GM21737 (cell line): ENCODE results near the gene KCNJ1.

Experiments
- ATAC-seq: cut with Tn5 transposase; IDR thresholded peaks from one replicate; pipeline ENCODE4 v1.9.1; 2021; ENCODE audit warnings: mild to moderate bottlenecking, moderate library complexity; ENCODE audit not compliant: unreplicated experiment

The KCNJ1 gene

GRCh38 chr11:128853559-128853958 is 13.5 kb downstream of the KCNJ1 start:
- no peak for ATAC-seq

GRCh38 chr11:128852327-128853023 is 14.6 kb downstream of the KCNJ1 start:
- ATAC-seq, result no peak

GRCh38 chr11:128848815-128849455 is 18.2 kb downstream of the KCNJ1 start:
- ATAC-seq, result peak; percentile 81

- ATAC-seq, result no peak
Measured at GRCh38 chr11:128846985-128847384, 20.1 kb downstream of the KCNJ1 start.

GRCh38 chr11:128845334-128845780 is 21.7 kb downstream of the KCNJ1 start:
- no peak for ATAC-seq

GRCh38 chr11:128843198-128843785 is 23.8 kb downstream of the KCNJ1 start:
- no peak for ATAC-seq

GRCh38 chr11:128841461-128842072 is 25.5 kb downstream of the KCNJ1 start:
- ATAC-seq, result peak; percentile 48

- ATAC-seq, result no peak
Measured at GRCh38 chr11:128840783-128841182, 26.3 kb downstream of the KCNJ1 start.

- no peak for ATAC-seq
Measured at GRCh38 chr11:128840137-128840536, 27.0 kb downstream of the KCNJ1 start.

GRCh38 chr11:128839081-128839480 is 28.0 kb downstream of the KCNJ1 start:
- no peak for ATAC-seq

GRCh38 chr11:128837627-128838026 is 29.5 kb downstream of the KCNJ1 start:
- no peak for ATAC-seq

- ATAC-seq, result no peak
Measured at GRCh38 chr11:128835741-128836430, 31.2 kb downstream of the KCNJ1 start.

GRCh38 chr11:128834157-128834556 is 32.9 kb downstream of the KCNJ1 start:
- no peak for ATAC-seq

GRCh38 chr11:128832121-128832497 is 35.0 kb downstream of the KCNJ1 start:
- ATAC-seq, result peak; percentile 50

- peak; percentile 81 for ATAC-seq
Measured at GRCh38 chr11:128831174-128832120, 35.6 kb downstream of the KCNJ1 start.

- ATAC-seq, result peak; percentile 18
Measured at GRCh38 chr11:128830290-128831173, 36.6 kb downstream of the KCNJ1 start.

- no peak for ATAC-seq
Measured at GRCh38 chr11:128828350-128828749, 38.7 kb downstream of the KCNJ1 start.

- no peak for ATAC-seq
Measured at GRCh38 chr11:128827191-128827893, 39.8 kb downstream of the KCNJ1 start.
